Measurements from ENCODE around the gene KIFC1.

DNA sequence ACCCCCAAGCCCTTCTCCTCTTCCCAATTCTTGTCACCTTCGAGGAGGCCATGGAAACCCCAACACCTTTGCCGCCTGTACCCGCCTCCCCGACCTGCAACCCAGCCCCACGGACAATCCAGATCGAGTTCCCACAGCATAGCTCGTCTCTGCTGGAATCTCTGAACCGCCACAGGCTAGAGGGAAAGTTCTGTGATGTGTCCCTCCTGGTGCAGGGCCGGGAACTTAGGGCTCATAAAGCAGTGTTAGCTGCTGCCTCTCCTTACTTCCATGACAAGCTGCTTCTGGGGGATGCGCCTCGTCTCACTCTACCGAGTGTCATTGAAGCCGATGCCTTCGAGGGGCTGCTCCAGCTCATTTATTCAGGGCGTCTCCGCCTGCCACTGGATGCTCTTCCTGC is 63.4 kb downstream of the KIFC1 start:
- TF ChIP-seq EZH2 (IDR thresholded peaks at IDR 0.05; ENCODE audit: low read length, missing control alignments): no peak
- TF ChIP-seq, protein P1, sequence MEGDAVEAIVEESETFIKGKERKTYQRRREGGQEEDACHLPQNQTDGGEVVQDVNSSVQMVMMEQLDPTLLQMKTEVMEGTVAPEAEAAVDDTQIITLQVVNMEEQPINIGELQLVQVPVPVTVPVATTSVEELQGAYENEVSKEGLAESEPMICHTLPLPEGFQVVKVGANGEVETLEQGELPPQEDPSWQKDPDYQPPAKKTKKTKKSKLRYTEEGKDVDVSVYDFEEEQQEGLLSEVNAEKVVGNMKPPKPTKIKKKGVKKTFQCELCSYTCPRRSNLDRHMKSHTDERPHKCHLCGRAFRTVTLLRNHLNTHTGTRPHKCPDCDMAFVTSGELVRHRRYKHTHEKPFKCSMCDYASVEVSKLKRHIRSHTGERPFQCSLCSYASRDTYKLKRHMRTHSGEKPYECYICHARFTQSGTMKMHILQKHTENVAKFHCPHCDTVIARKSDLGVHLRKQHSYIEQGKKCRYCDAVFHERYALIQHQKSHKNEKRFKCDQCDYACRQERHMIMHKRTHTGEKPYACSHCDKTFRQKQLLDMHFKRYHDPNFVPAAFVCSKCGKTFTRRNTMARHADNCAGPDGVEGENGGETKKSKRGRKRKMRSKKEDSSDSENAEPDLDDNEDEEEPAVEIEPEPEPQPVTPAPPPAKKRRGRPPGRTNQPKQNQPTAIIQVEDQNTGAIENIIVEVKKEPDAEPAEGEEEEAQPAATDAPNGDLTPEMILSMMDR (conservative IDR thresholded peaks at IDR 0.05 in 1 of 2, IDR thresholded peaks at IDR 0.05 in 1 of 2; ENCODE audit: low read depth in 1 of 2, low read length in 2 of 2): no peak
